Measurements from ENCODE around the gene PDE6A.
"Not testable (repeated sequence)": the region's sequence is repeated elsewhere in the genome, so short reads cannot be mapped to it uniquely, and the experiment has no call there.

The PDE6A gene

DNA sequence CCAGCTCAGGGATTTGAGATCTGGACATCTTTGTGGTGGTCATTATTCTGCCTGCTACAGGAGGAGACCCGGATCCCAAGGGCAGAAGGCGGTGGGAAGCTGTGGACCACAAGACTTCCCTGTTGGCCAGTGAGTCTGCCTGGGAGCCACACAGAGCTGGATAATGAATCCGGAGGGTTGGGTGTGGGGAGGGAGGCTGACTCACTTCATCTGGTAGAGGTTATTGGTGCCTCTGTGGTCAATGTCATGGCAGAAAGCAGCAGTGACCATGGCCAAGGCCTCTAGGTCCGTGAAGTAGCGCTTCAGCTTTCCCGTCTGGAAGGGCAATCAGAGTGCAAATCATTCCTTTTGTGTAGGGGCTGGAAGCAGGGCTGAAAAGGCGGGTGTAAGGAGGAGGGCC lies 58.5 kb downstream of the PDE6A start:
- ChIA-PET CTCF (interaction anchor here (1.0 to 1.3 kb wide), 5 partner anchors 33 to 105 kb away, joined by 3 to 5 read pairs (median 5); no protein-coding TSS in a partner anchor), POLR2A (no interaction called here)

GRCh38 chr5:149885513-149885912 lies 59.1 kb downstream of the PDE6A start:
- H3K9me3 ChIP-seq (ENCODE audit: control insufficient read depth, insufficient read depth, low read depth, low read length): no peaks in the 10 kb centered on the region
- H3K4me3 ChIP-seq (ENCODE audit: low read depth, low read length): no peak overlapping the region
- CTCF ChIA-PET: interaction anchor here (1.0 to 1.3 kb wide), 5 partner anchors 33 to 106 kb away, joined by 3 to 5 read pairs (median 5); no protein-coding TSS in a partner anchor
- H3K36me3 ChIP-seq (ENCODE audit: control insufficient read depth in 2 of 2, insufficient read depth in 1 of 2, low read length in 2 of 2): no peaks in the 10 kb centered on the region
- 0 out of 2 replicates have a peak, but pooled peaks cover 5% of the 10 kb centered on the region for H3K4me1 ChIP-seq (ENCODE audit: control insufficient read depth, insufficient read depth, low read length)
- TF ChIP-seq ZNF521 (tag by site-specific recombination; IDR thresholded peaks at IDR 0.05) (no peak), ZNF548 (tag by site-specific recombination; IDR thresholded peaks at IDR 0.05) (no peak), GLIS1 (tag by site-specific recombination; IDR thresholded peaks at IDR 0.05) (no peak), ZNF214 (tag by site-specific recombination; IDR thresholded peaks at IDR 0.05; ENCODE audit: borderline replicate concordance) (no peak)
- TF ChIP-seq, protein P1, sequence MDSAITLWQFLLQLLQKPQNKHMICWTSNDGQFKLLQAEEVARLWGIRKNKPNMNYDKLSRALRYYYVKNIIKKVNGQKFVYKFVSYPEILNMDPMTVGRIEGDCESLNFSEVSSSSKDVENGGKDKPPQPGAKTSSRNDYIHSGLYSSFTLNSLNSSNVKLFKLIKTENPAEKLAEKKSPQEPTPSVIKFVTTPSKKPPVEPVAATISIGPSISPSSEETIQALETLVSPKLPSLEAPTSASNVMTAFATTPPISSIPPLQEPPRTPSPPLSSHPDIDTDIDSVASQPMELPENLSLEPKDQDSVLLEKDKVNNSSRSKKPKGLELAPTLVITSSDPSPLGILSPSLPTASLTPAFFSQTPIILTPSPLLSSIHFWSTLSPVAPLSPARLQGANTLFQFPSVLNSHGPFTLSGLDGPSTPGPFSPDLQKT (IDR thresholded peaks at IDR 0.05; ENCODE audit: borderline replicate concordance, low read depth, low read length): no peak
- TF ChIP-seq, protein P2, sequence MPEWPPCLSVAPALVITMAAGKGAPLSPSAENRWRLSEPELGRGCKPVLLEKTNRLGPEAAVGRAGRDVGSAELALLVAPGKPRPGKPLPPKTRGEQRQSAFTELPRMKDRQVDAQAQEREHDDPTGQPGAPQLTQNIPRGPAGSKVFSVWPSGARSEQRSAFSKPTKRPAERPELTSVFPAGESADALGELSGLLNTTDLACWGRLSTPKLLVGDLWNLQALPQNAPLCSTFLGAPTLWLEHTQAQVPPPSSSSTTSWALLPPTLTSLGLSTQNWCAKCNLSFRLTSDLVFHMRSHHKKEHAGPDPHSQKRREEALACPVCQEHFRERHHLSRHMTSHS (tag by site-specific recombination; IDR thresholded peaks at IDR 0.05): no peak
- POLR2A ChIA-PET: no interaction called here
- no peak overlapping the region for H3K27ac ChIP-seq (ENCODE audit: extremely low read depth, low read depth, low read length)

More for the DNA sequence above, 58.5 kb downstream of the PDE6A start:
- Histone ChIP-seq H3K36me3 (ENCODE audit: control insufficient read depth in 2 of 2, insufficient read depth in 1 of 2, low read length in 2 of 2) (no peaks in the 10 kb centered on the region), H3K4me1 (ENCODE audit: control insufficient read depth, insufficient read depth, low read length) (0 out of 2 replicates have a peak, but pooled peaks cover 5% of the 10 kb centered on the region), H3K4me3 (ENCODE audit: low read depth, low read length) (no peak overlapping the region), H3K27ac (ENCODE audit: extremely low read depth, low read depth, low read length) (no peak overlapping the region), H3K9me3 (ENCODE audit: control insufficient read depth, insufficient read depth, low read depth, low read length) (no peaks in the 10 kb centered on the region)
- no peak for TF ChIP-seq ZNF701 (tag by site-specific recombination; IDR thresholded peaks at IDR 0.05)
- TF ChIP-seq ZNF426 (tag by site-specific recombination; IDR thresholded peaks at IDR 0.05): no peak
- no peak for TF ChIP-seq ZNF843 (tag by site-specific recombination; IDR thresholded peaks at IDR 0.05)
- no peak for TF ChIP-seq ZNF549 (tag by site-specific recombination; IDR thresholded peaks at IDR 0.05)
- no peak for TF ChIP-seq ZNF155 (tag by site-specific recombination; IDR thresholded peaks at IDR 0.05)
- TF ChIP-seq ZFP3 (tag by site-specific recombination; IDR thresholded peaks at IDR 0.05; ENCODE audit: low read depth): no peak
- TF ChIP-seq KLF9 (tag by site-specific recombination; IDR thresholded peaks at IDR 0.05; ENCODE audit: low read depth): no peak

GRCh38 chr5:149883550-149883949 lies 61.0 kb downstream of the PDE6A start:
- no peaks in the 10 kb centered on the region for H3K36me3 ChIP-seq (ENCODE audit: control insufficient read depth in 2 of 2, insufficient read depth in 1 of 2, low read length in 2 of 2)
- no peak overlapping the region for H3K4me3 ChIP-seq (ENCODE audit: low read depth, low read length)
- 0 out of 2 replicates have a peak, but pooled peaks cover 5% of the 10 kb centered on the region for H3K4me1 ChIP-seq (ENCODE audit: control insufficient read depth, insufficient read depth, low read length)
- ChIA-PET CTCF (interaction anchor here (0.5 to 1.5 kb wide), 4 partner anchors 31 to 107 kb away, joined by 3 to 4 read pairs (median 3); no protein-coding TSS in a partner anchor), POLR2A (no interaction called here)
- no peaks in the 10 kb centered on the region for H3K9me3 ChIP-seq (ENCODE audit: control insufficient read depth, insufficient read depth, low read depth, low read length)
- TF ChIP-seq ZNF280C (tag by site-specific recombination; IDR thresholded peaks at IDR 0.05): no peak
- no peak for TF ChIP-seq ZNF777 (tag by site-specific recombination; IDR thresholded peaks at IDR 0.05; ENCODE audit: borderline replicate concordance)
- TF ChIP-seq ZNF664 (tag by site-specific recombination; IDR thresholded peaks at IDR 0.05): peak; percentile 43
- no peak for TF ChIP-seq ZBTB26 (tag by site-specific recombination; optimal IDR thresholded peaks at IDR 0.05)
- no peak for TF ChIP-seq ZNF473 (tag by site-specific recombination; IDR thresholded peaks at IDR 0.05)
- TF ChIP-seq ZNF692 (tag by site-specific recombination; IDR thresholded peaks at IDR 0.05): no peak
- H3K27ac ChIP-seq (ENCODE audit: extremely low read depth, low read depth, low read length): no peak overlapping the region

DNA sequence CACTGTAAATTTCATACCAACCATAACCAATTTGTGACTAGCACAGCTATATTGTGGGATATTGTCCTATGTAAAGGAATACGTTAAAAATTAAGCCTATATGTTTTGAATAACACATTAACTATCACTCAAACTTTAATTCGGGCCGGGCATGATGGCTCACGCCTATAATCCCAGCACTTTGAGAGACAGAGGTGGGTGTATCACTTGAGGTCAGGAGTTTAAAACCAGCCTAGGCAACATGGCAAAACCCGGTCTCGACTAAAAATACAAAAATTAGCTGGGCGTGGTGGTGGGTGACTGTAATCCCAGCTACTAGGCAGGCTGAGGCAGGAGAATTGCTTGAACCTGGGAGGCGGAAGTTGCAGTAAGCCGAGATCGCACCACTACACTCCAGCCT lies 62.0 kb downstream of the PDE6A start:
- H3K4me1 ChIP-seq (ENCODE audit: control insufficient read depth, insufficient read depth, low read length); POLR2A ChIA-PET; H3K27ac ChIP-seq (ENCODE audit: extremely low read depth, low read depth, low read length); H3K36me3 ChIP-seq (ENCODE audit: control insufficient read depth in 2 of 2, insufficient read depth in 1 of 2, low read length in 2 of 2); H3K4me3 ChIP-seq (ENCODE audit: low read depth, low read length); H3K9me3 ChIP-seq (ENCODE audit: control insufficient read depth, insufficient read depth, low read depth, low read length): not testable (repeated sequence)
- CTCF ChIA-PET: interaction anchor here (1.5 kb wide), 2 partner anchors 30 to 49 kb away, joined by 3 to 4 read pairs; no protein-coding TSS in a partner anchor

Data from HEK293 (cell line).